ENCODE results near the gene MASP1.

MASP1 gene

GRCh38 chr3:187315872-187316271 lies 24.3 kb upstream of the MASP1 start:
- TF ChIP-seq CTCF (conservative IDR thresholded peaks at IDR 0.05; ENCODE audit: low read length) (no peak), EZH2phosphoT487 (IDR thresholded peaks at IDR 0.05; ENCODE audit: borderline replicate concordance) (no peak)
- Histone ChIP-seq H3K9me3 (ENCODE audit: insufficient read depth, low read depth, low read length) (no peaks in the 10 kb centered on the region), H3K4me3 (ENCODE audit: low read length, poor library complexity, severe bottlenecking) (no peak overlapping the region)

DNA sequence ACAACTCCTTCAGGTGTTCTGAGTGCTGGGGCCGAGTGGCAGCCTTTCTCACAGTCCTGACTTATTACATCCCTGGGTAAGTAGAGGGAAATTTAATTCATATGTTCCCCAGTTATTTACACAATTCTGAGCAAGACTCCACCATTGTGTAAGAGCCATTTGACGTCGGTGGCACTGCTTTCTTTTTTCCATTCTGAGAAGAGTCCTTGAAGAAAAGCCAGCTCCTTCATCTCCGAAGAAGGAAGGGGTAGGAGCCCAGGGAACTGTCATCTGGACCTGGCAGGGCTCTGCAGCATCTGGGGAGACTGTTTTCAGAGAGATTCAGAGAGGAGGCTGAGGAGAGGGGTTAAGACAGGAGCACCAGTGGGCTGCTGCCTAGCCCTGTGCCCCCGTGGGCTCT lies 22.6 kb upstream of the MASP1 start:
- Histone ChIP-seq H2AFZ (ENCODE audit: low read length) (no peak overlapping the region), H3K9me3 (ENCODE audit: insufficient read depth, low read depth, low read length) (no peaks in the 10 kb centered on the region), H3K9ac (ENCODE audit: low read depth, low read length, poor library complexity, severe bottlenecking) (no peak overlapping the region), H3K4me3 (ENCODE audit: low read length, poor library complexity, severe bottlenecking) (no peak overlapping the region), H4K20me1 (ENCODE audit: insufficient read depth, low read length, poor library complexity, severe bottlenecking) (no peaks in the 10 kb centered on the region), H3K27me3 (ENCODE audit: insufficient read depth, low read length, poor library complexity, severe bottlenecking) (no peaks in the 10 kb centered on the region), H3K4me2 (ENCODE audit: low read depth, low read length, poor library complexity, severe bottlenecking) (no peak overlapping the region), H3K79me2 (ENCODE audit: insufficient read depth, low read length) (no peaks in the 10 kb centered on the region), H3K36me3 (ENCODE audit: insufficient read depth, low read length) (no peaks in the 10 kb centered on the region), H3K4me1 (ENCODE audit: insufficient read depth, low read length, poor library complexity, severe bottlenecking) (peaks cover 3% of the 10 kb centered on the region), H3K9me2 (replicated peaks; ENCODE audit: low read depth, low read length) (no peaks in the 10 kb centered on the region), H3F3A (ENCODE audit: low read depth) (no peaks in the 10 kb centered on the region)
- no peak for TF ChIP-seq EZH2phosphoT487 (IDR thresholded peaks at IDR 0.05; ENCODE audit: borderline replicate concordance)
- no peak for TF ChIP-seq CTCF (conservative IDR thresholded peaks at IDR 0.05; ENCODE audit: low read length)

More at GRCh38 chr3:187315872-187316271, 24.3 kb upstream of the MASP1 start:
- Histone ChIP-seq H3K9ac (ENCODE audit: low read depth, low read length, poor library complexity, severe bottlenecking) (no peak overlapping the region), H3K4me2 (ENCODE audit: low read depth, low read length, poor library complexity, severe bottlenecking) (no peak overlapping the region), H2AFZ (ENCODE audit: low read length) (no peak overlapping the region), H3K79me2 (ENCODE audit: insufficient read depth, low read length) (no peaks in the 10 kb centered on the region), H3K36me3 (ENCODE audit: insufficient read depth, low read length) (no peaks in the 10 kb centered on the region), H3K27me3 (ENCODE audit: insufficient read depth, low read length, poor library complexity, severe bottlenecking) (no peaks in the 10 kb centered on the region), H3F3A (ENCODE audit: low read depth) (no peaks in the 10 kb centered on the region), H3K9me2 (replicated peaks; ENCODE audit: low read depth, low read length) (no peaks in the 10 kb centered on the region), H3K4me1 (ENCODE audit: insufficient read depth, low read length, poor library complexity, severe bottlenecking) (peaks cover 7% of the 10 kb centered on the region), H4K20me1 (ENCODE audit: insufficient read depth, low read length, poor library complexity, severe bottlenecking) (no peaks in the 10 kb centered on the region)

- no peaks in the 10 kb centered on the region for H3K4me1 ChIP-seq (ENCODE audit: insufficient read depth, low read length, poor library complexity, severe bottlenecking)
- H3K4me3 ChIP-seq (ENCODE audit: low read length, poor library complexity, severe bottlenecking), result no peak overlapping the region
- no peaks in the 10 kb centered on the region for H3K36me3 ChIP-seq (ENCODE audit: insufficient read depth, low read length)
- TF ChIP-seq EZH2phosphoT487 (IDR thresholded peaks at IDR 0.05; ENCODE audit: borderline replicate concordance) (no peak), CTCF (conservative IDR thresholded peaks at IDR 0.05; ENCODE audit: low read length) (no peak)
- no peaks in the 10 kb centered on the region for H3K27me3 ChIP-seq (ENCODE audit: insufficient read depth, low read length, poor library complexity, severe bottlenecking)
- H4K20me1 ChIP-seq (ENCODE audit: insufficient read depth, low read length, poor library complexity, severe bottlenecking), result no peaks in the 10 kb centered on the region
- no peak overlapping the region for H3K9ac ChIP-seq (ENCODE audit: low read depth, low read length, poor library complexity, severe bottlenecking)
- no peaks in the 10 kb centered on the region for H3K9me3 ChIP-seq (ENCODE audit: insufficient read depth, low read depth, low read length)
- no peak overlapping the region for H3K4me2 ChIP-seq (ENCODE audit: low read depth, low read length, poor library complexity, severe bottlenecking)
- no peaks in the 10 kb centered on the region for H3K9me2 ChIP-seq (replicated peaks; ENCODE audit: low read depth, low read length)
- no peak overlapping the region for H2AFZ ChIP-seq (ENCODE audit: low read length)
- no peaks in the 10 kb centered on the region for H3K79me2 ChIP-seq (ENCODE audit: insufficient read depth, low read length)
- H3F3A ChIP-seq (ENCODE audit: low read depth), result no peaks in the 10 kb centered on the region
Measured at GRCh38 chr3:187310954-187311470, 19.5 kb upstream of the MASP1 start.

All from Loucy (cell line).